GM18508 (cell line): ENCODE data around the gene SLC9A1.

ENCODE experiments used
- ATAC-seq: cut with Tn5 transposase; IDR thresholded peaks from one replicate; pipeline ENCODE4 v1.9.1; 2021; ENCODE audit warnings: moderate number of reproducible peaks; ENCODE audit not compliant: insufficient read depth, unreplicated experiment

The SLC9A1 gene

DNA sequence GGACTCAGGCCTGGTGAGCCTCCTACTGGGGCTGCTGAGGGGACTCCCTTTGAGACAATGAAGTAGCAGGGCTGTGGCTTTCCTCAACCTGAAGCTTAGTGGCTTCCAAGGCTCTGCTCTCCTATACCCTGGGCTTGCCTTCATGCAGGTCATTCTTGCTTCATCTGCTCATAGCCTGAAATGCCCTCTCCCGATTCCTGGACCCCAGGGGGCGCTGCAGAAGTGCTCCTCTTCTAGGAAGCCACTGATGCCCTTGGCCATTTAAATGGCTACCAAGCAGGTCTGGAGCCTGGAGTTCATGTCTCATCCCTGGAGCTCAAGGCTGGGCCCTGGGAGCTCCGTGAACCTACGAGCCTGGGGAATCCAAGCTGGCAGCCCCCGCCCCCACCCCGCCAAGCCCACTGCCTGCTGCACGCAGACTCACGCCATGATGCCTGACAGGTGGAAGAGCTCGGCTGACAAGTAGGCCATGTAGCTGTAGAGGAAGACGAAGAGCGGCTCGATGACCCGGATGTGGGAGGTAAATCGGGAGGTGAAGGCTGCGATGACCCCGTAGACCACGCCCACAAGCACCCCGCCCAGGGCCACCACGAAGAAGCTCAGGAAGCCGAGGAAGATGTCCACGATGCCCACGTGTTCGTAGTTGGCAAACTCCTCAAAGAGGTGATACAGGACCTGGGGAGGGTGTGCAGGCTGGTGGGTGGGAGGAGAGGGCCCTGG lies 45.7 kb downstream of the SLC9A1 start:
- ATAC-seq: no peak

DNA sequence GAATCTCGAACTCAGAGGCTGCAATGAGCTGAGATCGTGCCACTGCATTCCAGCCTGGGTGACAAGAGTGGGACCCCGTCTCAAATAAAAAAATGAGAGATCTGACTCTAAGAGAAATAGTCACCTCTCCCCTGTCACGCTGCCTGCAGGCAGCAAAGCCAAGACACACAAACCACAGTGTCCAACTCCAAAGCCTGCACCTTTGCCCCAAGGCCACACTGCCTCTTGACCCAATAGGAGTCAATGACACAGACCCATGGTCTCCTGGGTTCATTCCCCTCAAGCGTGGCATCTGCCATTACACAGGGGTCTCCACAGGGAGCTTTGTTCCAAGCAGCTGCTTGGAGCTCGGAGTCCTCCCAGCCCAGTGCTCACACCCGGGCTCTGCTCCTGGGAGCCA lies 46.3 kb downstream of the SLC9A1 start:
- no peak for ATAC-seq

DNA sequence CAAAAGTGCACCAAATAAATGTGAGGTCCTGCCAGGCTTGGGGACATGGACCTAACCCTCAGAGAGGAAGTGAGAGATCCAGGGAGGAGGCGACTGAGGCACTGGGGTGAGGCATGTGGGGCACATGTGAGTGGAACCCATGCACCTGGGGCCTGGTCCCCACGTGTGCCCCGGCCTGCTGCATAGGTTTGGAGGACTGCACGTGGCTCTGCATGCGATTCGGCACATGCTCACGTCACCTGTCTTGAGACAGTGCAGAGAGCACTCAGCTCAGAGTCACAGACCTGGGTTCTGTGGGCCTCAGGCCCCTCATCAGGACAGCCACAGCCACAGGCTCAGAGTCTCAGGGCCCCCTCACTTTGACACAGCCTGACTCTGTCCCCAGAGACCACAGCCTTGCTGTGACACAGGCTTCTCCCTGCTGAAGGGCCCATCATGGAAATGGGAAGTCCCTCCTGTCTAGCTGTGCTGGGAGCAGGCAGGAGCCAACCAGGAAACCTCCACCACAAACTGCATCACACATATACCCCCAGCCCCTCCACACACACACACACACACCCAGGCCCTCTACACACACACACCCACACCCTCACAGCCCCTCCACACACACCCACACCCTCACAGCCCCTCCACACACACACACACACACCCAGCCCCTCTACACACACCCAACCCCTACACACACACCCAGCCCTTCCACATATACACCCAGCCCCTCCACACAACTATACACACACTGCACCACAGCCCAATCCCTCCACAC lies 48.2 kb downstream of the SLC9A1 start:
- no peak for ATAC-seq

DNA sequence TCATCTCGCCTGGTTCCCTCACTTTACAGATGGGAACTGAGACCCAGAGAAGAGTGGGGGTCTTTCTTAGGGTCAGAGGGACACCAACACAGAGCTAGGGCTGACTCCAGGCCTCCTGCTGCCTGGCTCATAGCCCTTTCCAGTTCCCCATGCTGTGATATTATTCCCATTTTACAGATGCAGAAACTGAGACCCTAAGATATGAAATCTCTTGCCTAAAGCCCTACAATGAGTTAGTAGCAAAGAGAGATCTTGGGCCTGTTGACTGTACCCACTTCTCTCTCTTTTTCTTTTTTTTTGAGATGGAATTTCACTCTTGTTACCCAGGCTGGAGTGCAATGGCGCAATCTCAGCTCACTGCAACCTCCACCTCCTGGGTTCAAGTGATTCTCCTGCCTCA lies 49.9 kb downstream of the SLC9A1 start:
- no peak for ATAC-seq

DNA sequence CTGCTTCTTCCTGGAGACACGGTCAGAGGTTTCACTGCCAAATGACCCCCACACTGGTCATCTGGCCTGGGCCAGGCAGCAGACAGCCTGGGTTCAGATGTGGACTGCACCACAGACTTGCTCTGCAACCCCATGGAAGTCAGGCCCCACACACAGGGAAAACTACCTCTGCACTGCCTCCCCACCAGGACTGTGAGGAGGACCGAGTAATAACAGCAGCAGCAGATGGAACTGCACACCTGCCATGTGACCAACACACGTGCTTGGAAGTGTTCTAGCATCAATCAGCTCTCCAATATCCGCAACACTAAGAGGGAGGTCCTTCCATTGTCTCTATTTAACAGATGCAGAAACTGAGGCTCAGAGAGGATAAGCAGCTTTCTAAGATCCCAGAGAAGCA lies 51.4 kb downstream of the SLC9A1 start:
- no peak for ATAC-seq

DNA sequence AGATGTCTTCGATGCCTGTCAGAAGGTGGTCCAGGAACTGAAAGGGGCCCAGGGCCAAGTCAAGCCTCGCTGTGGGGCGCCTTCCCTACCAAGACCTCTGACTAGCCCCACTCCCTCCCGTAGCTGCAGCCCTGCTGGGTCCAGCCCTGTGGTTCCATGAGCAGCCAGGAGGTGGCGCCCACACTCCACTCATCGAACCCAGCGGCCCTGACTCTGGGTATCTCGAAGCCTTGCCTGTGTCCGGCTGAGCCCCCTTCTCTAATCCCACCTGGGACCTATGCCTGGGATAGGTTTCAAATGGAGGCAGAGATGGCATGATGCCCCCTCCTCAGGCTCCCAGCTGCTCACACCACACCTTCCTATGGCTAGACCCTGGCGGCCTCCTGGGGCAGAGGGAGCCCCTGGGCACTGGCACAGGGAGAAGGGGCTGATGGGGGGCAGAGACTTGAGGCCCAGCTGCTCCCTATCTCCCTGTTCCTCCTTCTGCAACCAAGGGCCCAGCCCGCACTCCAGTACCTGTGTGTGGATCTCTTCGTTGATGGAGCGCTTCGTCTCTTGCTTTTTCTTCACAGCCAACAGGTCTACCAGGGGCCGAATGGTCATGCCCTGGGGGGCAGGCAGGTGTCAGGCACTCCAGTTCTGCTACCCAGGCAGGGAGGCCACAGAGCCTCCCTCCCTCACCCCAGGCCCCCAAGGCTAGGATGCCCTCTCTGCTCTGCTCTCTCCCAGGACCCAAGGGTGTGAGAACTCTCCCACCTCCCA lies 52.0 kb downstream of the SLC9A1 start:
- no peak for ATAC-seq

DNA sequence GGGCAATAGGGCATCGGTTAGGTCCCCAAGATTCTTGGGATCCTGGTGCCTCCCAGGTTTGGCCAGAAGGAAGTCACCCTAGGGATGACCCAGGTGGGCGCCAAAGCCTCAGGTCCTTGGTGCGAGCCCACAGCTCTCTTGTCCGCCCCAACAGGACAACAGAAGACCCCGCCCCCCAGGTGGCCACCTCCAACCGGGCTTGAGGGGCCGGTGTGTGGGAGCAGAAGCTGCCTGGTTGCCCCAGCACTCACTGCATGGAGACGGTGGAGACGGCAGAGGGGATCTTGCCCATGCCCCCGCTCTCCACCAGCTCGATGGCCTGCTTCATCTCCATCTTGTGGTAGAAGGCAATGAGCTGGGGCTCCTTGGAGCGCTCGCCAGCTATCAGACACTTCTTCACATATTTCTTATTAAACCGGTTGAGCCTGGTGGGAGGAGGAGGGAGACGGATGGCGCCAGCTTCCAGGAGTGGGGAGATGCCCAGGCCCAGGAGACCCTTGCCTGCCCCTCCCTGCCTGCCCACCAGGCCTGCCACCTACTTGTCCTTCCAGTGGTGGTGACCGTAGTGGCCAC lies 52.7 kb downstream of the SLC9A1 start:
- ATAC-seq: no peak

DNA sequence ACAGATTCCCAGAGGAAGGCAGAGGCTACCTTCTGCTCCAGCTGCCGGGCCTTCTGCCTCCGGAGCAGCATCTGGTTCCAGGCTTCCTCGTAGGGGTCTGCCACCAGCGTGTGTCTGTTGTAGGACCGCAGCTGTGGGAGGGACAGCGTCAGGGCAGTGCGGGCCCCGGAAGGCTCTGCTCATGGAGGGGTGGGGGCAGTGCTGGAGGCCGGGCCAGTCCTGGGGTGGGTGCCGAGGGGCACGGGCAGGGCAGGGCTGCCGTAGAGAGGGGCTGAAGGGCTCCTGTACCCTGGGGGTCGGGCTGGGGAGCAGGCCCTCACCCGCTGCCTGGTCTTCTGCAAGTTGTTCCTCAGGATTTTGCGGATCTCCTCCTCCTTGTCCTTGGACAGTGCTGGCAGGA lies 53.2 kb downstream of the SLC9A1 start:
- ATAC-seq: no peak

DNA sequence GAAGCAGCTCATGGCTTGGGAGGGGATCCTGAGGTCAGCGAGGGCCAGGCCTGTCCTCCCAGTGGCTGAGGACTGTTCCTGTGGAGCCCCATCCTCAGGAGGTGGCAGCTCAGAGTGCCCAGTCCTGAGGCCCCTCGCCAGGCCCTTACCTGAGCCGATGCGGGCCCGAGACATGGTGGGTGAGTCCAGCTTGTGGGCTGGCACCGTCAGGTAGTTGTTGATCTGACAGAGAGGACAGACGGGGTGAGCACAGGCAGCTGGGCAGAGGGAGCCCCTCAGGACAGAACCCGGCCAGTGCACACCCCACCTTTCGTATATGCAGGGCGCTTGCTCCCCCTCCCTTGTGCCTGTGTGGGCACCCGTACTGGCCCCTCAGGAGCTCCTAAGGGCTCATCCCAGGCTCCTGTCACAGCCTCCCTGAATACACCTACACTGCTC lies 53.9 kb downstream of the SLC9A1 start:
- no peak for ATAC-seq

DNA sequence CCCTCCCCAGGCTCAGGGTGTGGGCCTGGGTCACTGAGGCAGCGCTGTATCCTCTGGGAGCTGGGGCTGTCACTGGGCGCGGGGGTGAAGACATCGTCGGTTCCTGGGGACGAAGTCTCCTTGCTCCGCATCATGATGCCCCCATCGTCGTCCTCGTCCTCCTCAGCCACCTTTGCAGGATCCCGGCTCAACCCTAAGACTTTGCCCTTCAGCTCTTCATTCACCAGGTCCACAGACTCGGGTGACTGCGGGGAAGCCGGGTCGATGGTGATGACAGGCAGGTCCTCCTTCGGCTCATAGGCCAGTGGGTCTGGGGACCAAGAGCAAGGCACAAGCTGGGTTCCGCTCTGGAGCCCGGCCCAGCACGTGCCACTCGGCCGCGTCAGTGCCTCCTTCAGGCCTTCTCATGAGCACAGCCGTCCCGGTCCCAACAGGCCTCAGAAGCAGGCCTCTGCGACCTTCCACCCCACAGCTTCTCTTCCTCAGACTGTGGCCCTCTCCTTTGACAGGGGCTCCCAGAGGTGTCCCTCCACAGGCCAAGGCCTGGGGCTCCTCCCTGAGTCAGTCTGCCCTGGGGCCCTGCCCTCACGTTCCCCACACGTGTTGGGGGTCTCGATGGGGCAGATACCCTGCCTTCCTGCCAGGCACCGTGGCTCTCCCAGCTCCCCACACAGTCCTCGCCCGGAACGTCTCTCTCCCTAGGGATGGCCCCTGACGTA lies 54.4 kb downstream of the SLC9A1 start:
- no peak for ATAC-seq

DNA sequence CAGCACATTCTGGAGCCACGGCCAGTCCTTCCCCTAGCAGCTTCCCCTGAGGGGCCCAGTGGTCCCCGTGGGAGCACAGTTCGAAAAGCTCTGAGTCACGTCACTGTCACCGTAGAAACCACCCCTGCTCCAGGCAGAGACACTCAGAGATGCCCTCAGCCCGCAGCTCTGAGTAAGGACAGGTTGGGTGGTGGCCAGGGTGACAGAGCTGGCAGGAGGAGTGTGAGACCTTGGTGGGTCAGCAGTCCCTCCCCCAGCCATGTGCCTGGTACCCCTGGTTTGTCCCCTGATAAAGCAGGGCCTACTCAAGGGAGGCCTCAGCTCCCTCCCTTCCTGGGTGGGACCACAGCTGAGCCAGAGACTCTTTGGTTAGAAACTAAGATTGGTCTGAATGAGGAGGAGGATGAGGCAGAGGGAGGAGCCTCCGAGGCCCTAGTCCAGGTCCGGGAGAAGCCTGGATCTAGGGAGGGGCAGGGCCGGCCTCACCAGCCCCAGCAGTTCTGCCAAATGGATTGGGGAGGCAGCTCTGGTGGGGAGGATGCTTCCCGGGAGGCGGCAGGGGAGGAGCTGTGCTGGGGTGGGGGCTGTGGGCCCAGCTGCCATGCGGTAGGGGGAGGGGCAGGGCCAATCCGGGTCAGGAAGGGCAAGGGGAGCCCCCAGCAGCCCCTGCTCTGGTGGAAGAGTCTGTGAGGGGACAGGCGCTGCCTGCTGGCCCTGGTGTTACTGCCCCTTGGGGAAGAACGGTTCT lies 55.2 kb downstream of the SLC9A1 start:
- no peak for ATAC-seq

DNA sequence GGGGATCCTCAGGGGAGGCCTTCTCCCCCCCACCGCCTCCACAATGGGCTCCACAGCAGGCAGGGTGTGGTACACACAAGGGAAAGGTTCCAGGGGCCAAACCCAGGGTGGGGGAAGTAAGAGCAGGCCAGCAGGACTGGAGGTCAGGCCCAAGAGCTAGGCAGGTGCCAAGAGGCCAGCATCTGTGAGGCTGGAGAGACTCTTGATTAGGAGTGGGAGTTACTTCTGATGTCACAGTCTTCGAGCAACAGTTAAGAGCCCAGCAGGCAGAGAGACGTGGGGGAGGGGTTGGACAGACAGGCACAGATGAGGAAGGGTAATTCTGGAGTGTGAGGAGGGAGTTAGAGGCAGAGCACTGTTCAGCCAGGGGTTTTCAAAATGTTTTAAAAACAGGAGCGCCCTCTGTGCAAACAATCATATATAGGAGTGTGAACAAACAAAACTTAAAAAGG lies 55.8 kb downstream of the SLC9A1 start:
- no peak for ATAC-seq

DNA sequence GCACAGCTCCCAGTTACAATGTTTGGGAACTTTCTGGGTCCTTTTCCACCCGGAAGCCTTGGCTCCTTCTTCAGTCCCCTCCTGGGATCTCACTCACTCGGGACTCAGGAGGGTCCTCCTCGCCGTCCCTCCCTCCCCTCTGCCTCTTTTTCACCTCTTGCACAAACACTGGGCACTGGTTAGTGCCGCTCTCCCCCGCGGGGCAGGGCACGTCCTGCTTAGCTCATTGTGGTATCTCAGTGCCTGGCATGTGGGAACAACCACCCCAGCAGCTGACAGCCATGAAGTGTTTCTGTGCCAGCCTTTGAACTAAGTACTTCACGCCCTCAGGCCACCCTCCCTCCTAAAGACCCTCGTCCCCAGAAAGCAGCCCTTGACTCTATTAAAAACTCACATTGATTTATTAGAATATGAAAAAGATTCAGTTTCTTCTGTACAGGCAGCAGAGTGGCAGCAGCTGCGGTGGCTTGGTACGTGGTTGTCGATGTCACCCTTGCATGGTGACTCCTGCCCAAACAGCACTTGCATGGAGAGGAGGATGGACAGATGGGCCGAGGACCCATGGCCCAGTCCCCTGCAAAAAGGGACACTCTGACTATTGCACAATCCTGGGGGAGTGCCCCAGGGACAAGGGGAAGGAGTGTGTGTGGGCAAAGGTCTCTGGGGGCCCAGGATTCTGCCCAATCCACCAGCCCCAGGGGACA lies 56.3 kb downstream of the SLC9A1 start:
- no peak for ATAC-seq

DNA sequence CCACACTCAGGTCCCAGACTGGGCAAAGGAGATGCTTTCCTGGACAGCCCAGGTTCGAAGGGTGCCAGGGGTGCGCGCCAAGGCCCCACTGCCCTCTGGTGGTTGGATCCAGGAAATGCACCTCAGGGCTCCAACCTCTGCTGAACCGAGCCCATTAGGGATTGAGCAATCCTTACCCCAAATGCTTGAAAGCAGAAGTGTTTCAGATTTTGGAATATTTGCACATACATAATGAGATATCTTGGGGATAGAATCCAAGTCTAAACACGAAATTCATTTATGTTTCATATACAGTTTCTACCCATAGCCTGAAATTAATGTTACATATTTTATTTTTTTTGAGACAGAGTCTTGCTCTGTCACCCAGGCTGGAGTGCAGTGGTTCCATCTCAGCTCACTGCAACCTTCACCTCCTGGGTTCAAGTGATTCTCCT lies 57.4 kb downstream of the SLC9A1 start:
- no peak for ATAC-seq

DNA sequence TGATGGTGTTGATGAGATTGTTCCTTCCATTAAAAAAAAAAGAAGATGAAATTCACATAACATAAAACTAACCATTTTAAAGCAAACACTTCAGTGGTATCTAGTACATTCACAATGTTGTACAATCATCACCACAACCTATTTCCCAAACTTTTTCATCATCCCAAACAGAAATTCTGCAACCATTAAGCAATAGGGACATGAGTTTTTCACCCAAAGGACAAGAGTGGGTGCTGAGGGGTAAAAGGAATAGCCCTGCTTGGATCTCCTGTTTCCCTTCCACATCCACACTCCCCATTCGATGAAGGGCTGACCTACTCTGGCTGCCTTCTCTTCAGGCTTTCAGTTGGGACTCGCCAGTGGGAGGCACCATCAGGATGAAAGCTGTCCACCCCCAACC lies 59.3 kb downstream of the SLC9A1 start:
- no peak for ATAC-seq

DNA sequence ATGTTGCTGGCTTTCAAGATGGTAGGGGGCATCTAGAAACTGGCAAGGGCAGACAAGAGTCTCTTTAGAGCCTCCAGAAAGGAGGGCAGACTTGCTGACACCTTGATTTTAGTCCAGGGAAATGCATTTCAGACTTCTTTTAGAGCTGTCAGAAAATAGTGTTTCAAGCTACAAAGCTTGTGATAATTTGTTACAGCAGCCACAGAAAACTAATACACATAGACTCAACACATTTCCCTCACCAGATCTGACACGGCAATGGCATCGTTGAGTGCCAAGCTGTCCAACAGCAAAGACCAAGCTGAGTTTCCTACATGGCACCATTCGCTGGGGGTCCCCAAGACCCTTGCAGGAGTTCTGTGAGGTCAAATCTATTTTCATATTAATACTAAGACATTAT lies 62.0 kb downstream of the SLC9A1 start:
- ATAC-seq: no peak

DNA sequence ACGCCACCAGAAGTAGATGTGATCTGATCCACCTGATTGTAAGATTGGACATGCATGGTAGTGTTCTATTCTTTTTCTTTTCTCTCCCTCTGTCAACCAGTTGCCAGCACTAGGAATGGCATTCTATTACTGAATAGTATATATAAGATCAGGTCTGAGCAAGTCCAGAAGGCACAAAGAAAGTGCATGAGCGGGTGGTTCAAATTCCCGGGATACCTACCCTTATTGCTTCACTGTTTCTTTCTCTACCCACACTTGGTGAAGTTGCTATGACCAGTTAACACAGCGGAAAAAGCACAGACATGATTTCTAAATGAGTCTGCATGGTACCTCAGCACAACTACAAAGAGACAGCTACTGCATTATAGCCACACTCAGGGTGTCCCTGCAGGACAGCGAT lies 64.0 kb downstream of the SLC9A1 start:
- no peak for ATAC-seq

DNA sequence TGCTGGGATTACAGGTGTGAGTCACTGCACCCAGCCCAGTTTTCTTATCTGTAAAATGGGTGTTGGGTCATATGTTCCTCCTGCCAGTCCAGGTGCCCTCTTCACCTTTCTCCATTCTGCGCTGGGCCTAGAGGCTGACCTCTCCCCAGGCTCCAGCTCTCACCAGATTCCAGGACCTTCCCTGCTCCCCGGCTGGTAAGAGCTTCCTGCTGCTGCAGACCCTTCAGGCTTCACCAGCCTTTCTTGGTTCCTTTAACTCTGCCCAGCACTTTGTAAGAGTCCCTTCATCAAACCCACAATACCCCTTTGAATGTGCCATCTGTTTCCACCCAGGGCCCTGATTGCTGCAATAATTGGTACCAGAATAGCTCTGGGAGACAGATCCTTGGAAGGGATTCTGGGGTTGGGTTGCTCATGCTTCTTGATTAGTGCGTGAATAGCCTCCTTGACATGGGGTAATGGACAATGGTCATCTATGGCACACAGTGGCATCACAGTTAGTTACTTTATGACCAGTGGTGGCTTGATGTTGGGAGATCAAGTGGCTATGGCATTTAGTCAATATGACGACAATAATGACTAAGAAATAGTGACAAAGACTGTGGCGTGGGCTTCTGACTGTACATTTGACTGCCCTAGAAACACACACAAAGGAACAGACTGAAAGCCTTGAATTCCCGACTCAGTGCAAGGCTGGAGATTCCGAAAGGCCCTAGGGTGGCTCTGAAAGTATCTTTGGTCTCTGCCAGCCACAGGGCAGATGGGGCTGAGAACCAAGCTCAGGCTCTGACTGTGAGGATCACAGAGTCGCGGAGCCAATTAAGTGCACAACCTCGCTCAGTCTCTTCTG lies 67.3 kb downstream of the SLC9A1 start:
- no peak for ATAC-seq
